Endothelial cell of umbilical vein (primary cell): ENCODE measurements around the gene SCYL2.

Source experiments
- EZH2 ChIP-seq: IDR thresholded peaks from 2 replicates; pipeline ENCODE4 v1.6.1; 2012; ENCODE audit warnings: borderline replicate concordance, low read depth, mild to moderate bottlenecking, moderate library complexity, low read length, inconsistent platforms; ENCODE audit not compliant: severe bottlenecking
- FOS ChIP-seq: IDR thresholded peaks from 2 replicates; pipeline ENCODE4 v1.6.1; 2011; ENCODE audit warnings: mild to moderate bottlenecking, low read length, moderate library complexity, borderline replicate concordance; ENCODE audit not compliant: insufficient read depth
- JUN ChIP-seq: IDR thresholded peaks from 2 replicates; pipeline ENCODE4 v1.6.1; 2011; ENCODE audit warnings: borderline replicate concordance, low read depth; ENCODE audit not compliant: insufficient read length, insufficient read depth
- MYC ChIP-seq: IDR thresholded peaks from one replicate; pipeline ENCODE4 v1.6.1; 2011; ENCODE audit warnings: mild to moderate bottlenecking, low read depth, low read length
- POLR2A ChIP-seq: IDR thresholded peaks from 2 replicates; pipeline ENCODE4 v1.6.1; 2012; ENCODE audit warnings: low read depth, mild to moderate bottlenecking, control low read depth, low read length
- POLR2AphosphoS5 ChIP-seq: IDR thresholded peaks from 2 replicates; pipeline ENCODE4 v1.6.1; 2012; ENCODE audit warnings: low read depth, mild to moderate bottlenecking, control low read depth, low read length, moderate library complexity; ENCODE audit not compliant: insufficient read depth
- TF ChIP-seq, protein P1 (sequence below), 2 donors: IDR thresholded peaks; 1 replicate in 1 of 2; 2 replicates in 1 of 2; pipeline ENCODE4 v1.5.1; 2011; ENCODE audit warnings: low read length in 2 of 2, mild to moderate bottlenecking in 2 of 2, moderate library complexity in 2 of 2, control low read depth in 1 of 2, inconsistent platforms in 1 of 2, low read depth in 1 of 2; ENCODE audit not compliant: insufficient read depth in 1 of 2; ENCODE audit errors: extremely low read depth in 1 of 2
- TF ChIP-seq, protein P2 (sequence below): IDR thresholded peaks from 2 replicates; pipeline ENCODE4 v1.6.1; 2011; ENCODE audit not compliant: insufficient read depth, insufficient read length

DNA sequence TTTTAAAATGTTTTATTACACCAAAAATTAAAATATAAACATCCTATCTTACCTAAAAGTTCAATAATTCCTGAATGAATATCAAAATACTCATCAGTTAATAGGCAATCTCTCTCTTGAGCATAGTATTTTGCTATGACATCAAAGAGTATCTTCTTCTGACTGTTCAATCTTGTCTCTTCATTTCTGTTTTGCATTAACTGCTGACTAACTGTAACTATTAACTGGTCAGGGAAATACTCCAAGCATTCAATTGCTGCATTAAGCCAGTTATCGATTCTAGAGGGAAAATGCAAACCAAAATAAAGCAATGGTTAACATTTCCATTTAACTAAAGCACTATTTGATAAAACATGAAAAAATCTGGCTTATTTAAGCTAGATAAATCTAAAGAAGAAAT, 13.5 kb upstream of the SCYL2 start:
- TF ChIP-seq, protein P1, sequence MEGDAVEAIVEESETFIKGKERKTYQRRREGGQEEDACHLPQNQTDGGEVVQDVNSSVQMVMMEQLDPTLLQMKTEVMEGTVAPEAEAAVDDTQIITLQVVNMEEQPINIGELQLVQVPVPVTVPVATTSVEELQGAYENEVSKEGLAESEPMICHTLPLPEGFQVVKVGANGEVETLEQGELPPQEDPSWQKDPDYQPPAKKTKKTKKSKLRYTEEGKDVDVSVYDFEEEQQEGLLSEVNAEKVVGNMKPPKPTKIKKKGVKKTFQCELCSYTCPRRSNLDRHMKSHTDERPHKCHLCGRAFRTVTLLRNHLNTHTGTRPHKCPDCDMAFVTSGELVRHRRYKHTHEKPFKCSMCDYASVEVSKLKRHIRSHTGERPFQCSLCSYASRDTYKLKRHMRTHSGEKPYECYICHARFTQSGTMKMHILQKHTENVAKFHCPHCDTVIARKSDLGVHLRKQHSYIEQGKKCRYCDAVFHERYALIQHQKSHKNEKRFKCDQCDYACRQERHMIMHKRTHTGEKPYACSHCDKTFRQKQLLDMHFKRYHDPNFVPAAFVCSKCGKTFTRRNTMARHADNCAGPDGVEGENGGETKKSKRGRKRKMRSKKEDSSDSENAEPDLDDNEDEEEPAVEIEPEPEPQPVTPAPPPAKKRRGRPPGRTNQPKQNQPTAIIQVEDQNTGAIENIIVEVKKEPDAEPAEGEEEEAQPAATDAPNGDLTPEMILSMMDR (IDR thresholded peaks at IDR 0.05; ENCODE audit: extremely low read depth in 1 of 2, insufficient read depth in 1 of 2, low read depth in 1 of 2, low read length in 2 of 2): no peak
- no peak for TF ChIP-seq EZH2
- TF ChIP-seq POLR2A: no peak
- no peak for TF ChIP-seq FOS
- no peak for TF ChIP-seq POLR2AphosphoS5
- no peak for TF ChIP-seq MYC
- TF ChIP-seq, protein P2, sequence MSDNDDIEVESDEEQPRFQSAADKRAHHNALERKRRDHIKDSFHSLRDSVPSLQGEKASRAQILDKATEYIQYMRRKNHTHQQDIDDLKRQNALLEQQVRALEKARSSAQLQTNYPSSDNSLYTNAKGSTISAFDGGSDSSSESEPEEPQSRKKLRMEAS: no peak
- TF ChIP-seq JUN: no peak
